Breast epithelium (tissue), 4 donors: ENCODE data around the gene DSCAML1. TPM values are rescaled to one million over a fixed set of nuclear protein-coding genes. Genes with fewer than 3 reads are reported as not detected.
"Not testable (repeated sequence)": the region's sequence is repeated elsewhere in the genome, so short reads cannot be mapped to it uniquely, and the experiment has no call there.

ENCODE experiments used
- DNase-seq, 2 donors: peaks; one replicate each; pipeline ENCODE4 v3.0.0-alpha.2; 2019; ENCODE audit warnings: low spot score in 2 of 2
- H3K27ac ChIP-seq, 2 donors: fragments of 200-600 bp; sonication (generic) in 1 of 2; one replicate each; pipeline ENCODE4 v1.5.1; 2016 to 2019; ENCODE audit warnings: mild to moderate bottlenecking in 1 of 2
- H3K27me3 ChIP-seq, 2 donors: fragments of 200-600 bp; sonication (generic) in 1 of 2; one replicate each; pipeline versions ENCODE4 v1.5.1 to v1.6.0; 2017 to 2019; ENCODE audit warnings: control low read depth in 1 of 2, mild to moderate bottlenecking in 1 of 2
- H3K36me3 ChIP-seq: fragments of 200-600 bp; one replicate; pipeline ENCODE4 v1.5.1; 2019
- H3K4me1 ChIP-seq, 2 donors: fragments of 200-600 bp; sonication (generic); one replicate each; pipeline ENCODE4 v1.5.1; 2016 to 2019; ENCODE audit warnings: control low read depth in 1 of 2
- H3K4me3 ChIP-seq, 3 donors: fragments of 200-600 bp; sonication (generic); 1 replicate in 2 of 3; 2 replicates in 1 of 3; pipeline ENCODE4 v1.5.1; 2016 to 2019; ENCODE audit warnings: mild to moderate bottlenecking in 3 of 3, moderate library complexity in 2 of 3
- H3K9me3 ChIP-seq, 2 donors: fragments of 200-600 bp; sonication (generic) in 1 of 2; one replicate each; pipeline ENCODE4 v1.5.1; 2016 to 2019; ENCODE audit warnings: control low read depth in 1 of 2
- CTCF ChIP-seq, 3 donors: fragments of 450-650 bp; IDR thresholded peaks; one replicate each; pipeline ENCODE4 v1.5.1; 2016 to 2017; ENCODE audit warnings: antibody characterized with exemption in 3 of 3, mild to moderate bottlenecking in 3 of 3, moderate library complexity in 3 of 3
- POLR2A ChIP-seq: fragments of 450-650 bp; IDR thresholded peaks from one replicate; pipeline ENCODE4 v1.6.1; 2016; ENCODE audit warnings: antibody characterized with exemption, mild to moderate bottlenecking, moderate library complexity
- POLR2AphosphoS5 ChIP-seq, 3 donors: sonication (generic); formaldehyde crosslinking; IDR thresholded peaks; one replicate each; pipeline ENCODE4 v1.6.1; 2017; ENCODE audit warnings: antibody characterized with exemption in 3 of 3
- intact Hi-C: fragments of 100-400 bp; cut with DNase I; formaldehyde crosslinking; loops from one replicate; pipeline ENCODE4 v1.15.1; 2023; ENCODE audit warnings: low total_unique reads
- total RNA-seq, 3 donors: library from RNA; depleted of rRNA; stranded (reverse); fragments of >200 nt; gene quantifications; one replicate each; pipeline ENCODE4 v1.1.0, GENCODE V29; 2016

Gene DSCAML1
- total RNA-seq, 3 donors from 2014 or later, result 0.33 to 1.8 (median 0.64) TPM

DNA sequence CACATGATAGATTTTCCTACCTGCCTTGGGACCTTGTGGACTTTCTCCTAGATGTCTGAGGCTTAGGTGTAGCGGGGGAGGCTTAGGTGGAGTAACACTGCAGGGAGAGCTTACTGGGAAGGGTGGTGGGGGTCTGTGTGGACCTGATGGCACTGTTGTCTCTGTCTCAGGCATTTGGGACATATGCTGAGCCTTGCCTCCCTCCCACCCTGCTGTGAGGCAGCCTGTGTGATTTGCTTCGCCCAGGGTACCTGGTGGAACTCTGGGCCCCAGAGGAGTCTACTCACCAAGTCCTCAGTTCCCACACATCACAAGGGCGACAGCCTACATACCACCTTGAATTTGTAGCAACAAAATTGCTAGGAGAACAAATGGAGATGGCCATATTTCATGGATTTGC, 388.7 kb downstream of the DSCAML1 start:
- TF ChIP-seq CTCF (IDR thresholded peaks at IDR 0.05), result no peak
- no peak for TF ChIP-seq POLR2AphosphoS5 (IDR thresholded peaks at IDR 0.05)
- no peak for TF ChIP-seq POLR2A
- no peak overlapping the region for H3K27ac ChIP-seq
- intact Hi-C loops, result no loop called here
- no peak for DNase-seq
- H3K27me3 ChIP-seq, result no peaks in the 10 kb centered on the region
- H3K36me3 ChIP-seq, result no peaks in the 10 kb centered on the region
- no peak overlapping the region for H3K4me3 ChIP-seq
- H3K4me1 ChIP-seq, result no peaks in the 10 kb centered on the region
- H3K9me3 ChIP-seq, result peaks cover 6 to 7% of the 10 kb centered on the region in 2 donors

DNA sequence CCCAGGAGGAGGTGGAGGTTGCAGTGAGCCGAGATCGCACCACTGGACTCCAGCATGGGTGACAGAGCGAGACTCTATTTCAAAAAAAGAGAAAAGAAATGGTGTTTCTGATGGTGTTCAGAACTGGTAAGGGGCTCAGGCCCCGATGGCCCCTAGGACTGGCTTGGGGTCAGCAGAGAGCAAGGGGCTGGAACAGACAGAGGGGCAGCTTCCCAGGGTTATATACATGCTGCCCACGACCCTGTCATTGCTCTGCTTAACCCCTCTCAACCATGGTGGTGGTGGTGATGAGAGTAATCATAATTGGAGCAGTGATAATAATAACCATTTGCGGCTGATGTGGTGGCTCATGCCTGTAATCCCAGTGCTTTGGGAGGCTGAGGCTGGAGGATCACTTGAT, 390.0 kb downstream of the DSCAML1 start:
- TF ChIP-seq POLR2A, result no peak
- no peak for TF ChIP-seq CTCF (IDR thresholded peaks at IDR 0.05)
- TF ChIP-seq POLR2AphosphoS5 (IDR thresholded peaks at IDR 0.05), result no peak
- Histone ChIP-seq H3K36me3 (no peaks in the 10 kb centered on the region), H3K9me3 (peaks cover 6 to 7% of the 10 kb centered on the region in 2 donors), H3K4me1 (no peaks in the 10 kb centered on the region), H3K27ac (no peak overlapping the region), H3K4me3 (no peak overlapping the region), H3K27me3 (no peaks in the 10 kb centered on the region)
- intact Hi-C loops, result no loop called here
- no peak for DNase-seq

DNA sequence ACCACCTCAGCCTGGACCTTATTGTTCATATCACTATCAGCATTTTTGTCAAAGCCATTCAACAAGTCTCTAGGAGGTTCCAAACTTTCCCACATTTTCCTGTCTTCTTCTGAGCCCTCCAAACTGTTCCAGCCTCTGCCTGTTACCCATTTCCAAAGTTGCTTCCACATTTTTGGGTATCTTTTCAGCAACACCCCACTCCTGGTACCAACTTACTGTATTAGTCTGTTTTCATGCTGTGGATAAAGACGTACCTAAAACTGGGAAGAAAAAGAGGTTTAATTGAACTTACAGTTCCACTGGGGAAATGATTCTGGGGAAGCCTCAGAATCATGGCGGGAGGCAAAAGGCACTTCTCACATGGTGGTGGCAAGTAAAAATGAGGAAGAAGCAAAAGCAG, 391.1 kb downstream of the DSCAML1 start:
- intact Hi-C loops, H3K27ac ChIP-seq, H3K36me3 ChIP-seq, H3K4me3 ChIP-seq, H3K9me3 ChIP-seq, DNase-seq, H3K4me1 ChIP-seq, H3K27me3 ChIP-seq: not testable (repeated sequence)

DNA sequence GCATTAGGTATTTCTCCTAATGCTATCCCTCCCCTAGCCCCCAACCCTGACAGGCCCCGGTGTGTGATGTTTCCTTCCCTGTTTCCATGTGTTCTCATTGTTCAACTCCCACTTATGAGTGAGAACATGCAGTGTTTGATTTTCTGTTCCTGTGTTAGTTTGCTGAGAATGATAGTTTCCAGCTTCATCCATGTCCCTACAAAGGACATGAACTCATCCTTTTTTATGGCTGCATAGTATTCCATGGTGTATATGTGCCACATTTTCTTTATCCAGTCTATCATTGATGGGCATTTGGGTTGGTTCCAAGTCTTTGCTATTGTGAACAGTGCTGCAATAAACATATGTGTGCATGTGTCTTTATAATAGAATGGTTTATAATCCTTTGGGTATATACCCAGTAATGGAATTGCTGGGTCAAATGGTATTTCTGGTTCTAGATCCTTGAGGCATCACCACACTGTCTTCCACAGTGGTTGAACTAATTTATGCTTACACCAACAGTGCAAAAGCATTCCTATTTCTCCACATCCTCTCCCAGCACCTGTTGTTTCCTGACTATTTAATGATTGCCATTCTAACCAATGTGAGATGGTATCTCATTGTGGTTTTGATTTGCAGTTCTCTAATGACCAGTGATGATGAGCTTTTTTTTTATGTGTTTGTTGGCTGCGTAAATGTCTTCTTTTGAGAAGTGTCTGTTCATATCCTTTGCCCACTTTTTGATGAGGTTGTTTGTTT, 397.7 kb downstream of the DSCAML1 start:
- H3K36me3 ChIP-seq, intact Hi-C loops: not testable (repeated sequence)

DNA sequence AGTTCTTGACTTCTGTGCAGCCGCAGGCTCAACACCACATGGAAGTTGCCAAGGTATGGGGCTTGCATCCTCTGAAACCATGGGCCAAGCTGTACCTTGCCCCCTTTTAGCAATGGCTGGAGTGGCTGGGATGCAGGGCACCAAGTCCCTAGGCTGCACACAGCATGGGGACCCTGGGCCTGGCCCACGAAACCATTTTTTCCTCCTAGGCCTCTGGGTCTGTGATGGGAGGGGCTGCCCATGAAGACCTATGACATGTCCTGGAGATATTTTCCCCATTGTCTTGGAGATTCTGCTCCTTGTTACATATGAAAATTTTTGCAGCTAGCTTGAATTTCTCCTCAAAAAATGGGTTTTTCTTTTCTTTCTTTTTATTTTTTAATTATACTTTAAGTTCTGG, 398.4 kb downstream of the DSCAML1 start:
- peaks cover 11 to 13% of the 10 kb centered on the region in 2 donors for H3K9me3 ChIP-seq
- H3K27me3 ChIP-seq, H3K4me3 ChIP-seq, intact Hi-C loops, DNase-seq, H3K27ac ChIP-seq, H3K36me3 ChIP-seq, H3K4me1 ChIP-seq: not testable (repeated sequence)

More for the DNA sequence above, 397.7 kb downstream of the DSCAML1 start:
- peaks cover 11 to 13% of the 10 kb centered on the region in 2 donors for H3K9me3 ChIP-seq
- DNase-seq, H3K4me3 ChIP-seq, H3K4me1 ChIP-seq, H3K27me3 ChIP-seq, H3K27ac ChIP-seq: not testable (repeated sequence)

DNA sequence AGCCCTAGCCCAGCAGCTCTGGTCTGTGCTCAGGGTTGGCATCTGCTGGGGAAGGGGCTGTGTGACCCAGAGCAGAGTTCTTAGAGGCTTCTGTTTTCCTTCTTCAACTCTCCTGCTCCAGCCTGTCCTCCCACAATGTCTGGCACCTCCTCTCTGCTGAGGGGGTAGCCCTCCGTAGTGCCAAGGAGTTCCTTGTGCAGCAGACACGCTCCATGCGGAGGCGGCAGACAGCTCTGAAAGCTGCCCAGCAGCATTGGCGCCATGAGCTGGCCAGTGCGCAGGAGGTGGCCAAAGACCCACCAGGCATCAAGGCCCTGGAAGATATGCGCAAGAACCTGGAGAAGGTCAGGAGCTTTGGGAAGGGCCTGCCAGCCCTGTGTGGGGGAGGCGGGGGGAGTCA, 400.0 kb downstream of the DSCAML1 start:
- no peak for TF ChIP-seq POLR2AphosphoS5 (IDR thresholded peaks at IDR 0.05)
- TF ChIP-seq POLR2A, result no peak
- TF ChIP-seq CTCF (IDR thresholded peaks at IDR 0.05), result no peak
- intact Hi-C loops, result no loop called here
- Histone ChIP-seq H3K27ac (no peak overlapping the region), H3K4me3 (no peak overlapping the region), H3K4me1 (no peaks in the 10 kb centered on the region), H3K27me3 (no peaks in the 10 kb centered on the region), H3K36me3 (no peaks in the 10 kb centered on the region), H3K9me3 (peaks cover 11 to 13% of the 10 kb centered on the region in 2 donors)
- no peak for DNase-seq
